ENCODE results near the gene SCG2.

The SCG2 gene

GRCh38 chr2:223566396-223566795 lies 35.8 kb downstream of the SCG2 start:
- DNase-seq = no peak

GRCh38 chr2:223563462-223563861 lies 38.7 kb downstream of the SCG2 start:
- DNase-seq = peak; percentile 96

DNA sequence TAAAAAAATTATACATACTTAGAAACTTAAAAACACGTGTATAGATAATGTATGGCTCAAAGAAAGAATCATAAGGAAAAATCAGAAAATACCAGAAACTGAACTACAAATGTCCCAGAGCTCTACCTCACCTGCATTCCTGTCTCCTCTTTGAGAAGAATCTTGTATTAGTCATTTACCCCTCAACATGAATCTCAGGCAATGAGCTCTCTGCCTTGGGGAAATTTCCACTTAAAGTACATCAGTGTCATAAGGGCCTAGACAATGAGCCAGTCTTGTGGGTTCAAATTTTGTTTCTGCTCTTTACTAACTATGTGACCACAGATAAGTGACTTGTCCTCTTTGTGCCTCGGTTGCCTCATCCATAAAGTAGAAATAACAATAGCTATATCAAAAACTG lies 40.1 kb downstream of the SCG2 start:
- DNase-seq = no peak

DNA sequence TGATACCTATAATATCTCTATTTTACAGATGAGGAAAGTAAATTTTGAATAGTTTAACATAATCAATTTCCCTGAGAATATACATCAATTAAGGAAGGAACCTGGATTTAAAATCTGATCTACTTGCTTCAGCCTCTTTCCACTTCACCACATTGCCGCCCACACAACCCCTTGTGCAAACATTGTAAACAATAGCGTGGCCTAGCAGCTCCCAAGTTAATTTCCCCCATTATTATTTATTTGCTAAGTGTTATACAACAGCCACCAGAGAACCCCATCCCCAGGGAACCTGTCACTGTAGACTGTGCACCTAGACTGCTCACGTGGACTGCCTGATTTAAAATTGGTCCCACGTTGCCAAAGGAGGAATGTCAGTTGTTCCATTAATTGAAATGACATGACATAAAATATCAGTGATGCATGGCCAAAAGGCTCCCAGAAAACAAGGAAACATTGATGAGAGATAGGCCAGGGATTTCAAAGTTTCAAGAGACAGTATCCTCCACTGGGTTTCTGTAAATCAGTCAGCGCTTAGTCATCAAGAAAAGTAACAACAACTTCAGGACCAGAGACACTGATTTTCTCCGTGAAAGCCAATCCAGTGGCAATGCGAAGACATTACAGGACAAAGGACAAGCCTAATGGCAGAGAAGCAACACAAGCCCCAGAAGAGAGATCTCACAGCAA lies 41.3 kb downstream of the SCG2 start:
- DNase-seq = peak; percentile 98

- DNase-seq = no peak
Observed at GRCh38 chr2:223558970-223559369, 43.2 kb downstream of the SCG2 start.

- no peak for DNase-seq
Observed at GRCh38 chr2:223554923-223555322, 47.2 kb downstream of the SCG2 start.

- DNase-seq = peak; percentile 20
Observed at GRCh38 chr2:223549215-223549614, 52.9 kb downstream of the SCG2 start.

DNA sequence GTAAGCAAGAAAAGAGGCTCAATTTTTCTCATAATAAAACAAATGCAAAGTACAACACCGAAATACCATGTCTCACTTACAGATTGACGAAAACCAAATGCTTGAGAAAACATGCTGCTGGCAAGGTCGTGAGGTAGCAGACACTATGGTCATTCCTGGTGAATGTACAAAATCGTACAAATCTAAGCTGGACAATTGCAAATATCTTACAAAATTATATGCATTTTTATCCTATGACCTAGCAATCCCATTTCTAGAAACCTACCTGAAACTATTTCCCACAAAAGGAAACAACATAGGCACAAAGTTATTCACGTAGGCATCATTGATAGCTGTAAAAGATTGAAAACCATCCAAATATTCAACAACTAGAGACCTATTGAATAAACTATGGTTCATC lies 54.0 kb downstream of the SCG2 start:
- DNase-seq = no peak

All from DMS153 (cell line).